ENCODE data around the gene TRIM52.
A peak's percentile ranks its signal among the peaks of the same experiment; 100 is the strongest.
"Not testable (repeated sequence)": the region's sequence is repeated elsewhere in the genome, so short reads cannot be mapped to it uniquely, and the experiment has no call there.

TRIM52 gene

GRCh38 chr5:181233088-181233800 is 27.7 kb downstream of the TRIM52 start:
- no peak for DNase-seq

GRCh38 chr5:181232593-181232992 is 28.4 kb downstream of the TRIM52 start:
- DNase-seq = no peak

- DNase-seq = no peak
Measured at GRCh38 chr5:181231432-181231831, 29.5 kb downstream of the TRIM52 start.

GRCh38 chr5:181230551-181230950 is 30.4 kb downstream of the TRIM52 start:
- no peak for DNase-seq

GRCh38 chr5:181229996-181230395 is 30.9 kb downstream of the TRIM52 start:
- no peak for DNase-seq

- DNase-seq = no peak
Measured at GRCh38 chr5:181224390-181225229, 36.3 kb downstream of the TRIM52 start.

- no peak for DNase-seq
Measured at GRCh38 chr5:181223729-181224389, 37.1 kb downstream of the TRIM52 start.

GRCh38 chr5:181223058-181223728 is 37.8 kb downstream of the TRIM52 start, which contains the start of gene TRIM41:
Gene TRIM41 (plus strand): TSS chr5:181223281. CDS start chr5:181224000, 719 bp downstream.
- DNase-seq = peak; percentile 98

GRCh38 chr5:181222630-181223057 is 38.3 kb downstream of the TRIM52 start:
- DNase-seq = no peak

- DNase-seq = peak; percentile 92
Measured at GRCh38 chr5:181221792-181222629, 38.9 kb downstream of the TRIM52 start.

GRCh38 chr5:181221105-181221791 is 39.7 kb downstream of the TRIM52 start:
- DNase-seq = peak; percentile 46

- no peak for DNase-seq
Measured at GRCh38 chr5:181220178-181220515, 40.8 kb downstream of the TRIM52 start.

GRCh38 chr5:181219262-181220177 is 41.4 kb downstream of the TRIM52 start:
- no peak for DNase-seq

GRCh38 chr5:181218795-181219124 is 42.2 kb downstream of the TRIM52 start:
- no peak for DNase-seq

GRCh38 chr5:181217803-181218062 is 43.2 kb downstream of the TRIM52 start:
- peak; percentile 46 for DNase-seq

- peak; percentile 67 for DNase-seq
Measured at GRCh38 chr5:181217111-181217802, 43.7 kb downstream of the TRIM52 start.

GRCh38 chr5:181215997-181216989 is 44.6 kb downstream of the TRIM52 start:
- no peak for DNase-seq

GRCh38 chr5:181214249-181214648 is 46.7 kb downstream of the TRIM52 start:
- DNase-seq = not testable (repeated sequence)

- DNase-seq = no peak
Measured at GRCh38 chr5:181212934-181213333, 48.0 kb downstream of the TRIM52 start.
